Measurements from ENCODE around the gene RXRA. TPM values are rescaled to one million over a fixed set of nuclear protein-coding genes. Genes with fewer than 3 reads are reported as not detected.

Gene RXRA
- total and polyA plus RNA-seq, 7 donors, result 37.7 to 192 (median 139) TPM

DNA sequence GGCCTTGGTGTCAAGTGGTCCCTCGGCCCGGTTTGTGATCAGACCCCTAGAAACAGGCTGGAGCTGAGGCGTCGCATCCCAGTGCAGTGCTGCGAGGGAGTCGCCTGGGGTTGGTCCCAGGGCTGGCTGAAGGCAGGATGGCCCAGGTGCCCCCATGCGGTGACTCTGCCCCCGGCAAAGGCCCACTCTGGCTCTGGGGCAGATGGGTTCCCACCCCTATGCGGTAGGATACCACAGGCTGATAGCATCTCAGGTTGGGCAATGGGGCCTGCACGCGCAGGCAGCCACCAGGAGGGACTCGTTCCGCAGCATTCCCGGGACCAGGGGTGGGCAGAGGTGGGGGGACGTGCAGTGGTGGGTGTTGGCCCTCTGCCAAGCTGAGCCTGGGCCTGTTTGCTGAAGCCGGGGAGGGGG, 86.0 kb downstream of the RXRA start:
- TF ChIP-seq, protein P1, sequence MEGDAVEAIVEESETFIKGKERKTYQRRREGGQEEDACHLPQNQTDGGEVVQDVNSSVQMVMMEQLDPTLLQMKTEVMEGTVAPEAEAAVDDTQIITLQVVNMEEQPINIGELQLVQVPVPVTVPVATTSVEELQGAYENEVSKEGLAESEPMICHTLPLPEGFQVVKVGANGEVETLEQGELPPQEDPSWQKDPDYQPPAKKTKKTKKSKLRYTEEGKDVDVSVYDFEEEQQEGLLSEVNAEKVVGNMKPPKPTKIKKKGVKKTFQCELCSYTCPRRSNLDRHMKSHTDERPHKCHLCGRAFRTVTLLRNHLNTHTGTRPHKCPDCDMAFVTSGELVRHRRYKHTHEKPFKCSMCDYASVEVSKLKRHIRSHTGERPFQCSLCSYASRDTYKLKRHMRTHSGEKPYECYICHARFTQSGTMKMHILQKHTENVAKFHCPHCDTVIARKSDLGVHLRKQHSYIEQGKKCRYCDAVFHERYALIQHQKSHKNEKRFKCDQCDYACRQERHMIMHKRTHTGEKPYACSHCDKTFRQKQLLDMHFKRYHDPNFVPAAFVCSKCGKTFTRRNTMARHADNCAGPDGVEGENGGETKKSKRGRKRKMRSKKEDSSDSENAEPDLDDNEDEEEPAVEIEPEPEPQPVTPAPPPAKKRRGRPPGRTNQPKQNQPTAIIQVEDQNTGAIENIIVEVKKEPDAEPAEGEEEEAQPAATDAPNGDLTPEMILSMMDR (IDR thresholded peaks at IDR 0.05), result no peak
- no peak overlapping the region for H3K4me3 ChIP-seq
- peaks cover 0 to 11% of the 10 kb centered on the region in 2 donors for H3K36me3 ChIP-seq (ENCODE audit: insufficient read depth in 1 of 2, low read depth in 1 of 2)
- H3K27ac ChIP-seq, result peak overlapping the region; percentile 81
- DNase-seq (peak in 1 of 2 donors; percentile 65), ATAC-seq (no peak)
- peaks cover 86% of the 10 kb centered on the region for H3K4me1 ChIP-seq
- no peaks in the 10 kb centered on the region for H3K27me3 ChIP-seq (ENCODE audit: insufficient read depth in 3 of 3, low read length in 2 of 3)
- 71 to 81% (median 72%) methylated on average over 16 of the region's 16 CpGs for WGBS, 3 donors
- no peaks in the 10 kb centered on the region for H3K9me3 ChIP-seq
- intact Hi-C loops (cut with DNase I), result loop anchor here in 1 of 2 donors (5.0 kb wide), 2 partner anchors 35 to 80 kb away; no protein-coding TSS in a partner anchor

DNA sequence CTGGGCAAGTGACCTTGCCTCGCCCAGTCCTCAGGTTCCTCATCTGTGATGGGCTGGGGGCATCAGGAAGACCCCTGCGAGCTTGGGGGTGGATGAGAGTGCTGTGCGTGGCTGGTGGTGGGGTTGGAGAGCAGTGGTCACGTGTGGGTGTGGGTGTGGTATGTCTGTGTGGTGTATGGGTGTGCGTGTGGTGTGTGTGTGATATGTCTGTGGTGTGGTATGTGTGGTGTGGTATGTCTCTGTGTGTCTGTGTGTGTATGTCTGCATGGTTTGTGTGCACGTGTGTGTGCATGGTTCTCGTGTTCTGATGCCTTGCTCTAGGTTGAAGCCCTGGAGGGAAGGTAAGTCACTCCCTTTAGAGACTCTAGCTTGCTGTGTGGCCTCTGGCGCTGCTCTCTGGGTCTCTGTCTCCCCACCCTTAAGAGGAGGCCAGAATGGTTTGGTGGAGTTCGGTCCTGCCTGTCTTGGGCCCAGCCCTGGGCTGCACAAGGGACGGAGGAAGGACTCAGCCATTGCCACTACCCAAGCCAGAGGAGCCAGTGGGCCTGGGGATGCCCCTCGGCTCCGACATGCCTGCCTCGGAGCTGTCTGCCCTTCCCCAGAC, 87.0 kb downstream of the RXRA start:
- H3K36me3 ChIP-seq (ENCODE audit: insufficient read depth in 1 of 2, low read depth in 1 of 2), result peaks cover 0 to 20% of the 10 kb centered on the region in 2 donors
- peak overlapping the region; percentile 31 for H3K4me3 ChIP-seq
- ATAC-seq (no peak), DNase-seq (no peak)
- H3K27ac ChIP-seq, result peak overlapping the region; percentile 81
- H3K27me3 ChIP-seq (ENCODE audit: insufficient read depth in 3 of 3, low read length in 2 of 3), result no peaks in the 10 kb centered on the region
- intact Hi-C loops (cut with DNase I), result loop anchor here in 1 of 2 donors (5.0 kb wide), 2 partner anchors 36 to 81 kb away; no protein-coding TSS in a partner anchor
- TF ChIP-seq, protein P1 (IDR thresholded peaks at IDR 0.05), result no peak
- 74 to 88% (median 80%) methylated on average over 13 of the region's 13 CpGs for WGBS, 3 donors
- peaks cover 86% of the 10 kb centered on the region for H3K4me1 ChIP-seq
- no peaks in the 10 kb centered on the region for H3K9me3 ChIP-seq

DNA sequence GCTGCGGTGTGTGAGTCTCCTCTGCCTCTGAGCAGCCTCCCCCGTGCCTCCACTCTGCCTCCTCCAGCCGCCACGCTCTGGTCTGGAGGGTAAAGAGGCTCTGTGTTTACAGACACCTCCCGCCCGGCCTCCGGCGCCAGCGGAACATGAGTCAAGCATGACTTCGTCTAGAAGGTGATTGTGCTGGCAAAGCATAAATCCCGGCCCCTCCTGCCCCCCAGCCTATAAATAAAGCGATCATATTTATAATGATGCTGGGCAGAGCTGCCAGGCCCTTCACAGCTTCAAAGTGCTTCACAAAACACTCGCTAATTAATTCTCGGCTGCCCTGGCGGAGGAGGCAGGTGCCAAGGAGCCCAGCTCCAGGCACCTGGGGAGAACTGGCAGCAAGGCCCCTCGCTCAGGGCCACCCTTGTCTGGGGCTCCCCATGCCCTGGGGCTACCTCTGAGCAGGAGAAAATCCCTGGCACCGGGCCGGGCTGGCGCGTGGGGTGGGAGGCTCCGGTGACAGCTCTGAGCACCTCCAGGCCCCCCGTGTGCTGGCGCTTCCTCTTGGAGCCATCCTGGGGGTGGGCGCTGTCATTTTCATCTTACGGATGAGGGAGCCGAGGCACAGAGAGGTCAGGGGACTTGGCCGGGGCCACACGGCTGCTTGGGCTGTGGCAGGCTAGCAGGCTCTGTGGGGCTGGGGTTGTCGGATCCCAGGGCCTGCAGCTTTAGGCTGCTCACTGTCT, 87.8 kb downstream of the RXRA start:
- ATAC-seq (peak; percentile 63 to 78 (median 70)), DNase-seq (peak; percentile 79 to 94)
- peak overlapping the region; percentile 31 for H3K4me3 ChIP-seq
- no peaks in the 10 kb centered on the region for H3K9me3 ChIP-seq
- intact Hi-C loops (cut with DNase I), result loop anchor here in 1 of 2 donors (5.0 kb wide), 2 partner anchors 37 to 82 kb away; no protein-coding TSS in a partner anchor
- WGBS, 3 donors, result 30 to 41% (median 34%) methylated on average over 28 to 29 of the region's 29 CpGs
- H3K27me3 ChIP-seq (ENCODE audit: insufficient read depth in 3 of 3, low read length in 2 of 3), result no peaks in the 10 kb centered on the region
- peaks cover 0 to 28% of the 10 kb centered on the region in 2 donors for H3K36me3 ChIP-seq (ENCODE audit: insufficient read depth in 1 of 2, low read depth in 1 of 2)
- TF ChIP-seq, protein P1 (IDR thresholded peaks at IDR 0.05), result no peak
- peaks cover 86% of the 10 kb centered on the region for H3K4me1 ChIP-seq
- peak overlapping the region; percentile 81 for H3K27ac ChIP-seq

DNA sequence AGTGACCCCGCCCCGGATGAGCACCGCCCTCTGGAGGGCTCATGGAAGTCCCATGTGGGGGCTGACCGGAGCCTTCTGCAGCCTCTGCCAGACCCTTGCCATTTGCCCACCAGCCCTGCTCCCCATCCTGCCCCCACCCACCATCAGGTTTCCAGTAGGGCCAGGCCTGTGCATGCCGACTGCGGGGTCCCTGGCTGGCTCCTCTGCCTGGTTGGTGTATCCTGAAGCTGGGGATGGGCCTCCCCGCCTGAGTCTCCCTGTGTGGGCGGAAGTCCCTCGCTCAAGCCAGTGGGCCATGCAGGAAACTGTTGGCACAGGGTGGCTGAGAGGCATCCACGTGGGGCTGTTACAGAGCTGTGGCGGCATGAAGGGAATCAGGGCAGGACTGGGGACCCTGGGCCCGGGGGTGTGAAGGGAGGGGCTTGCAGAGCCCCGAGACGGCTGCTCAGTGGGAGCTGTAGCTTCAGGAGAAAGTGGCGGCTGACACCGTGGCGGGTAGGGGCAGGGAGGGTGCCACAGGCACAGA, 88.7 kb downstream of the RXRA start:
- no peak overlapping the region for H3K4me3 ChIP-seq
- intact Hi-C loops (cut with DNase I), result loop anchor here in 1 of 2 donors (5.0 kb wide), 2 partner anchors 38 to 83 kb away; no protein-coding TSS in a partner anchor
- peaks cover 85% of the 10 kb centered on the region for H3K4me1 ChIP-seq
- no peaks in the 10 kb centered on the region for H3K9me3 ChIP-seq
- WGBS, 3 donors, result 69 to 82% (median 75%) methylated on average over 17 of the region's 17 CpGs
- TF ChIP-seq, protein P1 (IDR thresholded peaks at IDR 0.05), result no peak
- ATAC-seq, result no peak
- no peak for DNase-seq
- no peaks in the 10 kb centered on the region for H3K27me3 ChIP-seq (ENCODE audit: insufficient read depth in 3 of 3, low read length in 2 of 3)
- H3K36me3 ChIP-seq (ENCODE audit: insufficient read depth in 1 of 2, low read depth in 1 of 2), result peaks cover 0 to 31% of the 10 kb centered on the region in 2 donors
- H3K27ac ChIP-seq, result peak overlapping the region; percentile 81

All from psoas muscle (tissue), 8 donors.